Activated CD8-positive, alpha-beta memory T cell treated with anti-CD3 and anti-CD28 coated beads, Interleukin-2, amount 50 U/mL, for 1 hour (primary cell): ENCODE results near the gene FRY.
"Not testable (repeated sequence)": the region's sequence is repeated elsewhere in the genome, so short reads cannot be mapped to it uniquely, and the experiment has no call there.

Experiments used
- DNase-seq: peaks from one replicate; pipeline ENCODE4 v3.0.0-alpha.2; 2020; ENCODE audit errors: extremely low read depth

FRY gene

GRCh38 chr13:32031025-32031814 is at the start of gene FRY:
FRY (plus strand) TSS chr13:32031774; CDS start chr13:32031796, 22 bp downstream.
- no peak for DNase-seq

GRCh38 chr13:31982124-31982523 is 49.5 kb upstream of the FRY start:
- DNase-seq = no peak

GRCh38 chr13:31982540-31982939 is 49.0 kb upstream of the FRY start:
- no peak for DNase-seq

DNA sequence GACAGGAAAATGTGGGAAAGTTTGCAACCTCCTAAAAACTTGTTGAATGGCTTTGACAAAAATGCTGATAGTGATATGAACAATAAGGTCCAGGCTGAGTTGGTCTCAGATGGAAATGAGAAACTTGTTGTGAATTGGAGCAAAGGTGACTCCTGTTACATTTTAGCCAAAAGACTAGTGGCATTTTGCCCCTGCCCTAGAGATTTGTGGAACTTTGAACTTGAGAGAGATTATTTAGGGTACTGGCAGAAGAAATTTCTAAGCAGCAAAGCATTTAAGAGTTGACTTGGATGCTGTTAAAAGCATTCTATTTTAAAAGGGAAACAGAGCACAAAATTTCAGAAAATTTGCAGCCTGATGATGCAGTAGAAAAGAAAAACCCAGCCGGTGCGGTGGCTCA is 47.9 kb upstream of the FRY start:
- not testable (repeated sequence) for DNase-seq

- not testable (repeated sequence) for DNase-seq
Measured at GRCh38 chr13:31984388-31984787, 47.2 kb upstream of the FRY start.

GRCh38 chr13:31986676-31987470 is 44.7 kb upstream of the FRY start:
- no peak for DNase-seq

DNA sequence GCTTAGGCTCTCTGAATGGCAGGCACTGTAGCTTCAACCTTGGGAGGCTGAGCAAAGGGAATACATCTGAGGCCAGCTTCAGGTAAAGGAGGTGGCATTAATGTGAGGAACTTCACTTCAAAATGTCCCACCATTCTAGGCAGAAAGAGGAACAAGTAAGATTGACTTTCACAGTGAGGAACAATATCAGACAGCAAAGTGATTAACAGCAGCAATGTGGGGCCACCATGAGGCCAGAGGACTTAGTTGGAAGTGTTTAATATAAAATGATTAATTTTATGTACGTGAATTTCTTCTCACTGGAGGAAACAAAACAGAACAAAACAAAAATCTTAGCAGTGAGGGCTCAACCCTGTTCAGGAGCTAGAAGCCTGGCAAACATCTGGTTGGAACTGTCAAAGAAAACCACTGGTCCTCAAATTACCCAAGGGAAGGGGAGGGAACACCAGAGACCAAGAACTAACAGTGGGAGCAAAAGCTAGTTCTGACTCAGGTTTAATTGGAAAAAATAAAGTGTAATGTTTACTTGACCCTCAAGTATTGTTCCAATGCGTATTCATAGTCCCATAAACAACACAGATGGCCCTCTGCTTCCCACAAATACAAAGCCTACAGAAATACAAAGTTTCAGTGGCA is 43.9 kb upstream of the FRY start:
- DNase-seq = no peak

DNA sequence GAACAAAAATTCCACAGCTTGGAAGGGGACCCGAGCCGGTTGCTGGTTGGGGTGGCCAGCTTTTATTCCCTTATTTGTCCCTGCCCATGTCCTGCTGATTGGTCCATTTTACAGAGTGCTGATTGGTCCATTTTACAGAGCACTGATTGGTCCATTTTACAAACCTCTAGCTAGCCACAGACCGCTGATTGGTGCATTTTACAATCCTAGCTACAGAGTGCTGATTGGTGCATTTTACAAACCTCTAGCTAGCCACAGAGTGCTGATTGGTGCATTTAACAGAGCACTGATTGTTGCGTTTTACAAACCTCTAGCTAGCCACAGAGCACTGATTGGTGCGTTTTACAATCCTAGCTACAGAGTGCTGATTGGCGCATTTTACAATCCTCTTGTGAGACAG is 37.2 kb upstream of the FRY start:
- not testable (repeated sequence) for DNase-seq

DNA sequence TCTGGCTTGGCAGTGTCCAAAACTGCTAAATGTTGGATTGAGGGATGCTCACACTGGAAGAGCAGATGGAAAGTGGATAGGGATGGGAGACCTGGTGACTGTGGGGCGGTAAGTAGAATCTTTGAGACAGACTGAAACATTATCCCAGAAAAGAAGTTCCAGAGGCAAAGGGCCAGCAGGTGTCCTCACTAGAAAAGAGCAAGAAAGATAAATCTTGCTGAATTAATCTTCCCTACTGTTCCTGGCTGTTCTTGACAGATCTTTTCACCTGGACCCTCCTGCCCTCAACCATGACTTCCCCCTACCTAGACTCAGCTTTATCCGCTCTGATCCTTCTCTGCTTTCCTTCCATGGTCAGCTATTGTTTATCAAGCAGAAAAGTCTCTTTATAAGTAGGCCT is 35.0 kb upstream of the FRY start:
- DNase-seq = no peak

DNA sequence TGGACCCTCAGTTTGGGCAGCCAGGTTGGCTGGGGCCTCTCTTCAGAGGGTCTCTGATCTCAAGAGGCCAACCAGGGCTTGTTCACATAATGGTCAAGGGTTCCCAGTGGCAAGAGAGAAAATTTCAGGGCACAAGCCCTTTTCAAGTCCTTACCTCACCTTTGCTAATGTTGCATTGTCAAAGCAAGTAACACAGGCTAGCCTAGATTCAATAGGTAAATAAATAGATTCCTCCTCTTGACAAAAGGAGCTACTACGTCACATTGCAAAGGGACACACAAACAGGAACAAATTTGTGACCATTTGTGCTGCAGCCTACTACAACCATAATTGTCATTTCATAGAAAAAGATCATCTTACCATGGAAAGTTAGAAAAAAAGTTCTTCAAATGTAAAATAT is 33.9 kb upstream of the FRY start:
- no peak for DNase-seq

DNA sequence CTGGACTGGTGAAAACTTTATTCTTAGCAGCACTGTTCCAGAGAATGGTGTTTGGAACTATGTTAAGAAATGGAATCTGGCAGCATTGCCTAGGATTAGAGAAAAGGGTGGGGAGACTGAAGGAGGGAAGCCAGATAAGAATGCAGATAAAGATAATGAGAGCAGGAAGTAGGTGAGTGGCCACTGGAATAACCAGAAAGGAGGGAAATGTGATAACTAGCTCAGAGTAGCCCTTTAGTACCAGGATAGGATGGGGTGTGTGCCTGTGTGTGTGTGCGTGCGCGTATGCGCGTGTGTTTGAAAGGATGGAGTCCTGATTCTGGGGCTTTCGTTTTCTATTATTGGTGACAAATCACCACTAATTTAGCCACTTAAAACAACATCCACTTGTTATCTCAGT is 33.4 kb upstream of the FRY start:
- DNase-seq = no peak

- not testable (repeated sequence) for DNase-seq
Measured at GRCh38 chr13:32000754-32001153, 30.8 kb upstream of the FRY start.

DNA sequence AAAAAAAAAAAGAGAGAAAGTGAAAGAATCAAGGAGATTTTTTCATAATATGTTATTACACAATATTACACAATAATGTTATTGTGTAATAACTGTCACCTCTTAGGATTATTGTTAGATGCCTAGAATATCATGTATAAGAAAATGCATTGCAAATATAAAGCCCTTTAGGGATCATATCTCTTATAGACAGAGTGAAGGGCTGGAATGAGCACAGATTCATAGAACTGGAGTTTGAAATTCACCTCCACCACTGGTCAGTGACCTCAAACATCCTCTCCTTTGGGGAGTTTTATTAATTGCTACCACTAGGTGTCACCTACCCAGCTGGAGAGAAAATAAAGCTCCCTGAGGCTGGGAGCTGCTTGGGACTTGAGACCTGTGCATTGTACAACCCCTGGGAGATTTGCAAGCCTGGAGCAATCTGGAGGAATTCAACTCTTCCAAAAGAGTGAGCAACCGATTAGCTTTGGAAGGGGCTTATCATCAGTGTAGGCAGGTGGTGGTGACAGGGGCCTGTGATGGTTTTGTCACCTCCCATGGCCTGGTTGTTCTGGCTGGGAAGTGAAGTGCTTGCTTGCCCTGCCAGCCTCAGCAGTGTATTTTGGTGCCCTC is 30.3 kb upstream of the FRY start:
- DNase-seq = no peak

DNA sequence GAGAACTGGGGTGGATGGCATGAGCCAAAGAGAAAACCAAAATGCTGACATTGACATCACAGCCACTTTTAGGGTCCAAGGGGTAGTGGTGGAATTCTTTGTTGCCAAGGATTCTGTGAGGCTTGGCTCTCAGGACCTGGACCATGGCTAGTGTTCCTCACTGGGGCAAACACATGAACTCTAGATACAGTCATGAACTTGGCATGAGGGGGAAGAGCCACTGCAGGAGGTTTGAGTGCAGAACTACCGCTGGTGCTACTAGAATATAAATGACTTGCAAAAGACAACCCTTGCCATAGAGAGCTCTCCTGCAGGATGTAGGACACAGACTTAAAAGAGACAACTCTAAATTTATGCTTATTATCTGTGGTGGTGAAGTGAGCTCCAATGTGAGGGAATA is 29.8 kb upstream of the FRY start:
- no peak for DNase-seq

DNA sequence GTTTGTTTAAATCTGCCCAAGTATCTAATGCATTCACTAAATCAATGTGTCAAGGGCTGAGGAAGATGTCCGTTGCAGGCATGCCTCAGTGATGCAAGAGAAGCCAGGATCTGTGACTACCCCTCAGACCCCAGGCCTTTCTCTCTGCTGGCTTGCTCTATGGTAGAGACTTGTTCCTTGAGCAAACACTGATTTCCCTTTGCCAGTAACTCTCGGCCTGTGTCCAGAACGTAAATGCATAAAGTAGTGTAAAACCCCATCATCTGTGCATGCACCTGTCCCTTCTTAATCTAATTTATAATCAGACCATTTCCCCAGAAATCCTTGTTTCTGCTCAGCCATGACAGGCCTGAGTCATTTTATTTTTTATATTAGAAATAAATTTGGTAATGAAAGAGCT is 28.7 kb upstream of the FRY start:
- DNase-seq = no peak

DNA sequence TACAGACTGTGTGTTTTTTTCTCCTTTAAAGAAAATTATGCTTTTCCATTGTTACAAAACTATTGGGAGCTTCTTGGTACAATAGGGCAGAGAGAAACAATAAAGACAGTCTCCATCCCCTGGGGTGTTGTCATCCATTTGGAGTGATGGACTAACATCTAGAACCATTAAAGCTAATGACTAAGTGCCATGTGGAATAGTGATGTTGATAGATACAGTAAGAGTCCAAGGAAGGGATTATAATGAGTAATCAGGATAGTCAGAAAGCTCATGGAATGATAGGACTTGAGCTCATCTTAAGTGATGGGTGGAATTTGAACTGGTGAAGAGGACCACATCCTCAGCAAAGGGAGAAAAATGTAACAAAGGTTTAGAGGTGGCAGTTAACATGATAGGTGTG is 24.1 kb upstream of the FRY start:
- no peak for DNase-seq

- no peak for DNase-seq
Measured at GRCh38 chr13:32008518-32009175, 22.9 kb upstream of the FRY start.

- DNase-seq = no peak
Measured at GRCh38 chr13:32009362-32009761, 22.2 kb upstream of the FRY start.

GRCh38 chr13:32010136-32010535 is 21.4 kb upstream of the FRY start:
- DNase-seq = no peak

DNA sequence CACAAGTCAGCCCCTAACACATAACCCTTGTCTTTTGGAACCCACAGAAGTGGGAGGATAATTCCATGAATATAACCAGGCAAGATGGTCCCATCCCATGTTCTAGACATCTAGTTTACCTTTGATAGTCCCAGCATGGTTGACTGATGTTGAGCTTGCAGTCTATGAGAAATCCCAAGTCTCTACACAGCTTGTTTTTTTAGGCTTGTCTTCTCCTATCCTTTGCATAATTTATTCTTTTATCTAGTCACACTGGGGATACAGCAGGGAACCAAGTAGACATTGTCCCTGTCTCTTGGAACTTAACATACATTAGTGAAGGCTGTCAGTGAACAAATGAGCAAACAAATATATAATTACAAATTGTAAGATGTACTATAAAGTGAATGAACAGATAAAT is 19.6 kb upstream of the FRY start:
- DNase-seq = no peak

DNA sequence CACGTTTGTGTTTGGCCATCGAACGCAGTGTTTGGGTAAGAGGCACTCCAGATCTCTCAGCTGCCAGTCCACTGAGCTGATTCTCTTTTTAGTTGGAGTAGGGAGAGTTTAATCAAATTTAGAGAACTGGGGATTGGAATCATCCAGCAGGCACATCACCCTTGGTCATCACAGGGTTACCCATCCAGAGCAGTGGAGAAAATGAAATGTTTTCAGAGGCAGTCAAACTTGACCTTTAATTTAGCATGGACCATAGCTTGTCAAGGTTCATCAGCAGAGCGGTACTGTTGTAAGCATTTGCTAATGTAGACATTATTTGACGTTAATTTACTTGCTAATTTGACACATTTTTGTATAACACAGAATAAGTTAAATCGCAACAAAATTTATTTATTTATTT is 18.4 kb upstream of the FRY start:
- DNase-seq = no peak

DNA sequence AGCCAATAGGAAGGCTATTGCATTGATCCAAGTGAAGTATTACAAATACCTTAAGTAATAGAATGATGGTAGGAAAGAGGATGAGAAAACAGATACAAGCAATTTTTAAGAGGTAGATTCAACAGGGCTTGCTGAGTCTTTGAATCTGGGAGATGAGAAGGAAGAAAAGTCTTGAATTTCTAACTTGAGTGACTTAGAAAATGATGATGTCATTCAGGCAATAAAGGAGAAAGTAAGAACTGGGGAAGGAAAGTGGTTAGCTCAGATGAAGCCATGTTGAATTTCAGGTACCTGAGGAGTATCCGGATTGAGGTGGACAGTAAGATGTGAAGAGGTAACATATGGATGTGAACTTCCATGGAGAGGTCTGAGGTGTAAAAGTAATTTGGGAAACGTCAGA is 15.5 kb upstream of the FRY start:
- no peak for DNase-seq
